T follicular helper cell (primary cell): ENCODE results near the gene LMBR1L.
"Not testable (repeated sequence)": the region's sequence is repeated elsewhere in the genome, so short reads cannot be mapped to it uniquely, and the experiment has no call there.

Source experiments
- DNase-seq: peaks from one replicate; pipeline ENCODE4 v3.0.0-alpha.2; 2020; ENCODE audit warnings: low read depth

Gene LMBR1L

DNA sequence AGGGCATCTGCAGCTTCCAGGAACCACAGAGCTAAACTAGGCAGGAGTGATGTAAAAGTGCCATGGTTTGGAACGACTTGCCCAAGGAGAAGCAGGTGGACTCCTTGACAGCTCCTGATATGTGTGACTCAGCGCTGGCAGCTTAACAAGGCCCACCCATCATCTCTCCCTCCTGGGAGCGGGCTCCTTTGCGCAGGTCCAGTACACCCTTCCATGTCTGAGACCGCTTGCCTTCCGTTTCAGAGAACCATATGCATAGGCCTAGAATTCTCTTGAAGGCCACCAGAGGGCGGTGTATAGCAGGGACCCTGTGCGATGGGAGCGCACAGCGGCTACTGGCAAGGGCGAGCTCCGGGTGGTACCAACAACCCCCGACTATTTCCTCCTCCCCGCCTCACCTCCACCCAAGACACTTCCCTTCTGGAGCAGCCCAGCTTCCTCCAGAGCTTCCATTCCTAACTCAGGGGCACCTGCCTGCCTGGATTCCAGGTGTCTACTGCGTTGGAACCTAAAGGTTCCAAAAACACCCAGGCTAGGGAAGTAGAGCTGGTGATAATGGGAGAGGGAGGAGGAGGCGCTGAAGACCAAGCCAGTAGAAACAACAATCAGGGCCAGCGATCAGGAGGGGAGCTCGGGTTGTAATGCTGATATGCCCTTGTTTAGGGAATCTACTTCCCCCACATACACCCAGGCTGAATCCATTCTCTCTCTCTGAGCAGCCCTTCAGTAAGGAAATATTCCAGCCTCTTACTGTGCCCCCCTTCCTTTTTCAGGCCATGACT lies 22.3 kb downstream of the LMBR1L start:
- peak; percentile 36 for DNase-seq

GRCh38 chr12:49086116-49086515 lies 24.5 kb downstream of the LMBR1L start:
- DNase-seq: no peak

DNA sequence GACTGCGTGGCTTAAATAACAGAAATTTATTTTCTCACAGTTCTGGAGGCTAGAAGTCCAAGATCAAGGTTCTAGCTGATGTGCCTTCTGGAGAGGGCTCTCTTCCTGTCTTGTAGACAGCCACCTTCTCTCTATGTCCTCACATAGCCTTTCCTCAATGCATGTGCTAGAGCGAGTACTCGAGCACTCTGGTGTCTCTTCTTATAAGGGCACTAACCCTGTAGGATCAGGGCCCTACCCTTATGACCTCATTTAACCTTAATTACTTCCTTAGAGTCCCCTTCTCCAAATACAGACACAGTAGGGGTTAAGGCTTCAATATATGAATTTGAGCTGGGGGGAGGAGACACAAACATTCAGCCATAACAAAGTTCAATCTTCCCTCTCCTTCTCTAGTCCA lies 26.2 kb downstream of the LMBR1L start:
- DNase-seq: no peak

GRCh38 chr12:49079793-49080192 lies 30.9 kb downstream of the LMBR1L start:
- no peak for DNase-seq

DNA sequence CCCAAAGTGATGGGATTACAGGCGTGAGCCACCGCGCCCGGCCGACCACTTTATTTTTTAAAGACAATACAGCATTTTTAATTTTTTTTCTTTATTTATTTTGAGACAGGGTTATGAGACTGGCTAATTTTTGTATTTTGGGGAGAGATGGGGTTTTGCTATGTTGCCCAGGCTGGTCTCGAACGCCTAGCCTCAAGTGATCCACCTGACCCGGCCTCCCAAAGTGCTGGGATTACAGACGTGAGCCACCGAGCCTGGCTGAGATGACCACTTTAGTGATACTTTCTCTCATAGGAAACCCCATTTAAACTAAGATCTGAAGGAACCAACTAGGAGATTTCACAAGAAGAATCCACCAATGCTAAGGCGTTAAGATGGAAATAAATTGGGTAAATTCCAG lies 39.7 kb downstream of the LMBR1L start:
- no peak for DNase-seq

DNA sequence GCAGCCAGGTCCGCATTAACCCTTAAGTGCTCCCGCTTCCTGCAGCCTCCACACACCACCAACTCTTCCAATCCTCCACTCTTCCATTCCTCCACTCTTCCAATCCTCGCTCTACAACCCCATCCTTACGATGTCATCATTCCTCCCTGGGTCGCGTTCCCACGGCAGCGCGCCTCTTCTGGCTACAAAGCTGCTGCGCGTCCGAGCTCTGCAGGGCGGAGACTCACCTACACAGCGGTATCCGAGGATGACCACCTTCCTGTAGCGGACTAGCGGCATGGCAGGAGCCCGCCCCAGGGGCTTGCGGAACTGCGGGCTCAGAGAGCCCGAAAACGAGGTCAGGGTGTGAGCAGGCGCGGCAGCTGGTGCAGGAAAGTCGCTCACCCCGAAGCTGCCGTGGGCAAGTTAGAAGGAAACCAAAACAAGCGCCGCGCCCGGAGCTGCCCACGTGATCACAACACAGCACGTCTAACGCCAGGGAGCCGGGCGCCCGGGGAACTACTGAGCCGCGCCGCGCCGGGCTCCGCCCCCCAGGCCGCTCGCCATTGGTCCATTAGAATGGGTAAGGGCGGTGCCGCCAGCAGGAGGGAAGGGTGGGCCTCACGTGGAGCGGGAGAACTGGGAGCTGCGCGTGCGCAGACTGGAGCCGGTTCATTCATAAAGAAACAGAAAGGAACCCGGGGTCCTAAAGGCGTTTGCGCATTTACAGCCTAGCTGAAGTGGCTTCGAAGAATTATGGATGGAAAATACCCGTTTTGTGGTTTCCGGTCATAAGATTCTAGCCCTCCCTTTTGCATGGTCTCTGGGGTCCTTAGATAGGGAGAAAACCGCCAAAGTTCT lies 40.9 kb downstream of the LMBR1L start, which contains the start of gene RHEBL1:
TSS of gene RHEBL1 (minus strand) at position 473 of the 840 bp plus-strand sequence. CDS start at position 279, 194 bp downstream.
- DNase-seq: peak; percentile 96

GRCh38 chr12:49068879-49069506 lies 41.7 kb downstream of the LMBR1L start:
- no peak for DNase-seq

DNA sequence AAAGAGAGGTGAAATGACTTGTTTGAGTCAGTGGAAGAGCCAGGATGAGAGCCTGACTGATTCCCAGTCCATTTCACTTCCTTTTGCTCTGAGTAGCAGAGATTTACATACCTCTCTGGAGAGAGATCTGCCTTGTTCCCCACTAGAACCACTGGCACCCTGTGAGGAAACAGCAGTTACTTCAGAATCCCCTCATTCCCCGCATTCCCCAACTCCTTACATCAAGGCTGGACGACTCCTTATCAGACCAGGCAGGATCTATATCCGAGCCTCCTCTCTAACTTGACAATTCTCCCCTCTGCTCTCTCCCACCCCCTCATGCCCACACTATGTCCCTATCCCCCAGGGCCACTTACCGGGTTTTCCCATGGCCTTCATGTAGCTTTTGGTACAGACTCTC lies 44.5 kb downstream of the LMBR1L start:
- DNase-seq: no peak

DNA sequence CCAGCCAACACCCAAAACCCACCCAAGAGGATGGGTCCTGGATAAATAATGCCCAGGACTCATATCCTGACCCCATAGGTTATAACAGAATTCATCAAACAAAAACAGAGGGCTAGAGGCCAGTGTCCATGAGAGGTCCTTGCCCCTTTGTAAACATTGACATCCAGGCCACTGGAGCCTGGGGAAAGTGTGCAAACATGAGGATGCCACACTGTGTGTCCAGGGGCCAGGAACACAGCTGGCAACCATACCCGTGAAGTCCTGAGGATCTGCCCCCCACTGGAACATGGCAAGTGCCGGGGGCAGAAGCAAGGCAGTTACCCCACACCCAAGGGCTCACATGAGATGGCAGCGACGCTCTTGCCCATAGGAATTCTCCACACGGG lies 45.9 kb downstream of the LMBR1L start:
- DNase-seq: no peak

GRCh38 chr12:49061916-49062315 lies 48.7 kb downstream of the LMBR1L start:
- DNase-seq: not testable (repeated sequence)

DNA sequence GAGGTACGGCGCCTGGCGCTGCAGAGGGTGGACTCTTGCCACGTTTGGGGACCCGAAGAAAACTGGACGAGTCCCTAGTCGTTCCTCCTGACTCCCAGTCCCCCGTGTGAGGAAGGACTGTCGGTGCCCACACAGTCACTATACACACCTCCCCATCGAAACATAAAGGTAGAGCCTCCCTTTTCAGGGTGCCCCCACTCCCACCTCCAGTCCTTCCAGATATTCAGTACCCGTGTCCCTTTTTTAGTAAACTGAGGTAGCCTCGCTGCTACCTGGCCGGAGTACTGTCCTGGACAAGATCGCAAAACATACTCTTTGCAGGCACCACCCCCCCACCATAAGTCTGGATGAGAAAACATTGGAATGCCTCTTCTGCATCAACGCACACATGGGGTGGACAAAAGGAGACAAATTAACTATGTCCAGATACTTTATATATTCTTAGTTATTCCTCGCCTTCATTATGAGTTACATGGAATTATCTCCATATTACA lies 49.4 kb downstream of the LMBR1L start:
- DNase-seq: no peak

DNA sequence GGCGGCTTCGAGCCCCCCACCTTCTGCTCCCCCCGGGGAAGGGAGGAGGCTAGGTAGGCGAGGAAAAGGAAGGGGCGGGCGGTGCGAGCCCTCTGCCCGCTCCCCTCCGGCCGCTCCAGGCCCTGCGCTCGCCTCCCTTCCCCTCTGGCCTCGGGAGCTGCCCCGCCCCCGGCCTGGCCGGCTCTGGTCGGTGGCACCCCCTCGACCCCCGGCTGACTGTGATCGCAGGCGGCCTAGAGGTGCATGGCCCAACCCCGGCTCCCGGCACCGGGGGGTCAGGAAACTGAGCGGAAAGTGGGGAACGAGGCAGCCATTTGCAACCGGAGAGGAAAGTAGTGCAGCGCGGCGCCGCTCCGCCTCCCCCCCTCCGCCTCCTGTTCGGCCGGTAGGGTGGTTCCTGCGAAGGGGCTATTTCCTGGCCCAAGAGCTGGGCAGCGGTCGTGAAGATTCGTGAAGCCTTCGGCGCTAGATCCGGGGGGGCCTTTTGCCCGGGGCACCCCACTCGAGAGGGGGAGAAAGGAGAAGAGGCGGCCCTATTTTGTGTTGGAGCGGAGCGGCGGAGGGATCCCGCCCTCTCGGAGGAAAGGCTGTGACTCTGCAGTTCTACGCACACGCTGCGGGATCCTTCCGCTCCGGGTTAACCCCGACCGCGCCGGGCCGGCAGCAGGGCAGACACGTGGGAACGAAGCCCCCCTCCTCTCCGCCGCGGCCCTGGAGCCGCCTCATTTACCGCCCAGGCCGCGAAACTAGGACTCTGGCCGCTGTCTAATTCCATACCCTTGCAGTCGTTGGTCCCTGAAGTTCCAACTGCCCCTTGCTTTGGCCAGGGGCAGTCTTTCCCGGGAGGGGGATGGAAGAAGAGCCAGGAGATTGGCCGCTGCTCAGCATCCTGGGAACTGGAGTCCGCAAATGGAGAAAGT lies 50.1 kb downstream of the LMBR1L start, which contains the start of gene KMT2D:
TSS of gene KMT2D (minus strand) at position 558 of the 920 bp plus-strand sequence. CDS start 5,470 bp downstream, outside the sequence.
- peak; percentile 81 for DNase-seq

- no peak for DNase-seq
Measured at GRCh38 chr12:49059299-49060171, 51.1 kb downstream of the LMBR1L start.

DNA sequence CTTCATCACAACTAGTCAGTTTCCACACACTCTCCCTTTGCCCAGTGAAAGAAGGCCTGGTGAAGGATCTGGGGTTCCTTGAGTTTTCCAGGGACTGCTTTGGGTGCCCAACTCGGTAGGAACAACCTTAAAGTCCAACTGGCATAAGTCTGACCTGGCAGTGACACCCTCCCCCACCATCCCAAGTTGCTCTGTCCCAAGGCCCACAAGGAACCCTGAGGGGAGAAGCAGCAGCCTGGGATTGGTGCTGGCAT lies 51.7 kb downstream of the LMBR1L start:
- no peak for DNase-seq

DNA sequence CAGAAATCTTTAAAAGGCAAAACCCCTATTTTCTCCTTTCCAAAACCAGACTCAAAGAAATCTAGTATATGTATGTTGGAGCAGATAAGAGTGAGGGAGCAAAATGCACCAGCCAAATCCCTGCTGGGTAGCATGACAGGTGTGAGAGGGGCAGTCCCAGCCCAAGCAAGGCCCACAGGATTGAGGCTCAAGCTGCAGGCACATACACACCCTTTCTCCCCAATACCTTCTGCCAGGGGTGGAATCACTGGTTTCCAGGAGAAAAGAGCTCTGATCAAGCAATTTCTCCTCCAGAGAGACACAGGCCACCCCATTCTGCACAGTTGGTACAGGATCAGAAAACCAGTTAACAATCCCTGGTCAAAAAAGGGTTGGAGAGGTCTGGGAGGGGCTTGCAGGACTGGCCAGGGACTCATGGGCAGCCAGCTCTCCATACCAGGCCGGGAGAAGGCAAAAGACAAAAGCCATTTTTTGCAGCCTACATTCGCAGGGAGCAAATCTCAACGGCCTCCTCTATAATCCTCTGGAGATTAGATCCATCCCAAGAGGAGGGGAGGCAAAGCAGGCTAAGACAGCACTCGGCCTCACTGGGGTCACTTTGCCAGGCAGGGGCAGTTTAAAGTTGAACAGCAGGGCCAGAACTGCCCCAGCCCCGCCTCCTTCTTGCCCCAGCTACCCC lies 52.1 kb downstream of the LMBR1L start:
- DNase-seq: no peak

DNA sequence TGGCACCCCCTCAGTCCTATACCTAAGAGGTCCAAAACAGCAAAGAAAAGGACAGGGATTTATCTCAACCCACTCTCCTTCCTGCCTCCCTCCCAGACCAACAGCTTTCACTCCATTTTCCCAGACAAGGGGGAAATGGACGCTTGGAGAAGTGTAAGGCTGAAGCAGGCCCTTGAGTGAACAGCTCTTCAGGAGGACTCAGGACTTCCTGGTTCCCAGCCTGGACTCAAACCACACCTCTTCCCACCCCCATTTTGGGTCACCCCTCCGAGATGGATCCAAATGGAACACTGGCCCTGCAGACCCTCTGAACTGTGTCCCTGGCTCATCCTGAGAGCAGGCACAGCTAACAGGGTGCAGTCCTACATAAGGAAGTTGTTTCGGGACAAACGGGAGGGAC lies 52.8 kb downstream of the LMBR1L start:
- DNase-seq: no peak

DNA sequence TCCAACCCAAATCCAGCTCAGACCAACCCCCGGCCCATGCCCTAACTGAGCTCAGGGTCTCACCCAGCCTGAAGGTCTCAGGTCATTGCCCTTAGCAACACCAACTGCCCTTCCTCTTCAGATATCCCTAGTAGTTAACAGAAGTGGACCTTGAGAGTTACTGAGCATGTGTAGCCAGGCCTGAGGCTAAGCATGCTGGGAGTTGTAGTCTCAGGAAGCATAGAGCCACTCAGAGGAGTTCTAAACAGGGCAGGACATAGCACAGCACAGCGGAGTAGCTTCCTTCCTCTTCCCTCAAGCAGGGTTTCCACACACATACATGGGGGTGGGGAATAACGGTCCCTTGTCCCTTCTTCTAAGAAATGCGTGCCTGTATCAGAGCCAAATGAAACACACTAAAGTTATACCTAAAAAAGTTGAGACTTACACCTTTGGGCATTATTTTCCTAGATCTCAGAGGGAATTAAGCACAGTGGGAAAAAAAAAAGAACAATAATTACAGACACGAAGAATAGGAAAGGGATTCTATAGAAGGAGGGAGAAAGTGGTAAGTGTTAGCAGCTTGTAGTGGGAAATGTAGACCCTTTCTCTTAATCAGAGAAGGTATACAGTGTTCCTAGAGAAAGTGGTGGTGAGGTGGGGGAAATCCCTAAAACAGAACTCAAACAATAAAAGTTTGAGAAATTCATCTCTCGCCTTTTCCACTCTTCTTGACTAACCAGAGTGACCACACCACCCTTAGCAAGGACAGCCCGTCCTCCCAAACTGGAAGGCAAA lies 54.5 kb downstream of the LMBR1L start:
- DNase-seq: peak; percentile 37

DNA sequence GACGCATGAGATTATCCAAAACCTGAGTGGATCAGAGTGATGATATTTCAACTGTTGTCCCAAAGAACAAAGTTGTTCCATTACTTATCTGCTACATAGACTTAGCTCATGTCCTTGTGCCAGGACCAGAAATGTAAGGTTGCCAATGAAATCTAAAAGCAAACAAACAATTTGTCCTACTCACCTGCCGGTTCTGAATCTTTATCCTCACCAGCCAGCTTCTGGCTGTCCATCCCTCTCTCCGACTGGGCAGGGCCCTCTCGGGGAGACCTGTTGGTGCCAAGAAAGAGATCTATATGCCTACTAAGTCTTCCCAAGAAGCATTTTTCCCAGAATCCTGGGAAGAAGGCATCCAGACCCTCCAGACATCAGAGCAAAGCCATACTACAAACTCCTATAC lies 55.6 kb downstream of the LMBR1L start:
- no peak for DNase-seq

DNA sequence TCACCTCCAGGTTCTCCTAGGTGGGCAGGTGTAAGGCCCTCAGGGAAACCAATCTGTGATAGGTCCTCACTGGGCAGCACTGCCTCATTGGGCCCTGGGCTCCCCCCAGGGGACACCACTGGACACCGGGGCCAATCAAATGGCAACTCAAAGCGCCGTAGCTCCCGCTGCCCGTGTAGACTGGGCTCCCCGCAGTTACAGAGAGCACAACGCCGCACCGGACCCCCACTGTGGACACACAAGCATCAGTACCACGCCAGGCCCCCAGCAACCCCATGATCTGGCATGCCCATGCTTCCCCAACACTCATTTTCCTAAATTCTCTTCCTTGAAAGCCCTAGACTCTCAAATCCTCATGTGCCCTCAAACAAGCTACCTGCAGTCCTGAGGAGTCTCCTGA lies 56.1 kb downstream of the LMBR1L start:
- no peak for DNase-seq
